Ovary (tissue), 9 donors: ENCODE measurements around the gene SWAP70. TPM values are rescaled to one million over a fixed set of nuclear protein-coding genes. Genes with fewer than 3 reads are reported as not detected.

Experiments used
- DNase-seq, 5 donors: peaks; one replicate each; pipeline ENCODE4 v3.0.0-alpha.2; 2019 to 2020
- H3K27ac ChIP-seq, 2 donors: fragments of 200-600 bp; one replicate each; pipeline versions ENCODE4 v1.5.1 to v1.8.0; 2019 to 2022
- H3K27me3 ChIP-seq: fragments of 200-600 bp; one replicate; pipeline ENCODE4 v1.8.0; 2022
- H3K36me3 ChIP-seq: fragments of 200-600 bp; sonication (generic); one replicate; pipeline ENCODE4 v1.5.1; 2019
- H3K4me1 ChIP-seq: one replicate; pipeline ENCODE4 v1.8.1; 2013; ENCODE audit warnings: mild to moderate bottlenecking, moderate library complexity; ENCODE audit not compliant: insufficient read depth
- H3K4me3 ChIP-seq: fragments of 200-600 bp; sonication (generic); one replicate; pipeline ENCODE4 v1.5.1; 2017
- H3K9me3 ChIP-seq, 2 donors: fragments of 200-600 bp in 1 of 2; sonication (generic) in 1 of 2; one replicate each; pipeline versions ENCODE4 v1.5.1 to v1.8.1; 2013 to 2019; ENCODE audit warnings: mild to moderate bottlenecking in 1 of 2, moderate library complexity in 1 of 2
- EP300 ChIP-seq: sonication (generic); formaldehyde crosslinking; IDR thresholded peaks from one replicate; pipeline ENCODE4 v1.6.1; 2017; ENCODE audit warnings: antibody characterized with exemption
- POLR2A ChIP-seq: fragments of 450-650 bp; IDR thresholded peaks from one replicate; pipeline ENCODE4 v1.6.1; 2017; ENCODE audit warnings: antibody characterized with exemption, mild to moderate bottlenecking, moderate library complexity
- WGBS, 3 donors: extraction: QIAGEN DNeasy Blood & Tissue Kit in 1 of 3; methylation state at CpG; one replicate each; pipeline versions ENCODE4 v1.1.5 to v1.1.7; 2013 to 2017; 5-methylcytosine and 5-hydroxymethylcytosine counted together
- intact Hi-C, 4 donors: fragments of 100-400 bp; cut with DNase I; formaldehyde crosslinking; loops; one replicate each; pipeline versions ENCODE4 v1.11.0 to v1.15.1; 2022 to 2023
- polyA plus RNA-seq, 2 donors: library from polyadenylated mRNA; stranded (reverse); fragments of 200-250 nt in 1 of 2; fragments of 350-450 nt in 1 of 2; fragmentation: Illumina TruSeq in 1 of 2; extraction: RNeasy Lipid Tissue Mini Kit (QIAGEN cat#74804) in 1 of 2; gene quantifications; one replicate each; pipeline ENCODE4 v1.2.3, GENCODE V29; 2013 to 2014
- total RNA-seq, 7 donors: library from RNA; depleted of rRNA in 2 of 7; stranded (reverse); fragments of >200 nt in 2 of 7; fragmentation: NEBNext Ultra II Directional in 3 of 7; extraction: Animal tissue kit (Norgen Biotek cat#: 25700) in 3 of 7; gene quantifications; one replicate each; pipeline versions ENCODE4 v1.1.0 to v1.2.4, GENCODE V29; 2016 to 2023
- TF ChIP-seq, protein P1 (sequence below), 3 donors: fragments of 450-650 bp in 2 of 3; fragments of 200-600 bp in 1 of 3; IDR thresholded peaks; one replicate each; pipeline versions ENCODE4 v1.5.1 to v1.8.0; 2016 to 2022; ENCODE audit warnings: antibody characterized with exemption in 3 of 3, mild to moderate bottlenecking in 1 of 3
- donor health status: DM: no; HTN: no; CAD: no; lungs with moderate emphysema.
- donor health status: DM: no; HTN: no; CAD: no.
- donor health status: Bipolar disorder and iron deficiency.
- donor health status: DM: yes; HTN: yes; CAD: no.
- donor health status: DM: no; HTN: no; CAD: no.
- donor health status: DM: yes; HTN: yes; CAD: no.

The SWAP70 gene
- total and polyA plus RNA-seq, 9 donors: 14.1 to 23.7 (median 19.8) TPM

DNA sequence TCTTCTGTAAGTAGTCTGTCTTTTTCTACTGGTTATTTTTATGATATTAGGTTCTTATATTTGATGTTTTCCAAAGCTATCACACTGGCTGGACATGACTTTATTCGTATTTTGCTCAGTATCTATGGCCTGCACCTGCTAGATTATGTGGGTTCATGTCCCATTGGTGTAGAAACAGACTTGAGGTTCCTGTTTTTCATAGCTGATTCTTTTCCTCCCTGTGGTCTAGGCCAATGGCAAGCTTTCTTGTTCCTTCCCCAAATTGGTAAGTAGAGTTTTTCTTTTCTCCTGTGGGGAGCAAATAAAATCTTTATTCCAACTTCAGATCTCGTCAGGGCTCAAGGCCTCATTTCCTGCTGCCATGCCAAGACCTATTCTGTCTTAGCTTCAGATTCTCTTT lies 30.2 kb upstream of the SWAP70 start:
- intact Hi-C loops: no loop called here

DNA sequence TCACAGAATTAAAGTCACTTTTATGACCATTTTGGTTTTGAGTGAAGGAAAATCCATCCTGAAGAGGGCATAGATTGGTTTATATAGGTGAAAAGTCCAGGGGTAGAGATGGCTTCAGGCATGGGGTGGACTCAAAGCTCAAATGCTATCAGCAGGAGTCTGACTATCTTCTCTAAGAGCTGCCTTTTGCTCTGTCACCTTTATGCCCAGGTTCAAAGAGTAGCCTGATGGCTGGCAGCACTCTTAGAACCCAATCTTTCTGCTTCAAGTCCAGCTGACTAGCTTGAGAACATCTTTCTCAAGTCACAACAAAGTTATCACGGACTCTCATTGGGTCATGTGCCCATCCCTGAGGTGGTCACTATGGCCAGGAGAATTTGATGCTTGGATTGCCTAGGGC lies 27.2 kb upstream of the SWAP70 start:
- no peaks in the 10 kb centered on the region for H3K36me3 ChIP-seq
- TF ChIP-seq EP300 (no peak), POLR2A (no peak)
- TF ChIP-seq, protein P1, sequence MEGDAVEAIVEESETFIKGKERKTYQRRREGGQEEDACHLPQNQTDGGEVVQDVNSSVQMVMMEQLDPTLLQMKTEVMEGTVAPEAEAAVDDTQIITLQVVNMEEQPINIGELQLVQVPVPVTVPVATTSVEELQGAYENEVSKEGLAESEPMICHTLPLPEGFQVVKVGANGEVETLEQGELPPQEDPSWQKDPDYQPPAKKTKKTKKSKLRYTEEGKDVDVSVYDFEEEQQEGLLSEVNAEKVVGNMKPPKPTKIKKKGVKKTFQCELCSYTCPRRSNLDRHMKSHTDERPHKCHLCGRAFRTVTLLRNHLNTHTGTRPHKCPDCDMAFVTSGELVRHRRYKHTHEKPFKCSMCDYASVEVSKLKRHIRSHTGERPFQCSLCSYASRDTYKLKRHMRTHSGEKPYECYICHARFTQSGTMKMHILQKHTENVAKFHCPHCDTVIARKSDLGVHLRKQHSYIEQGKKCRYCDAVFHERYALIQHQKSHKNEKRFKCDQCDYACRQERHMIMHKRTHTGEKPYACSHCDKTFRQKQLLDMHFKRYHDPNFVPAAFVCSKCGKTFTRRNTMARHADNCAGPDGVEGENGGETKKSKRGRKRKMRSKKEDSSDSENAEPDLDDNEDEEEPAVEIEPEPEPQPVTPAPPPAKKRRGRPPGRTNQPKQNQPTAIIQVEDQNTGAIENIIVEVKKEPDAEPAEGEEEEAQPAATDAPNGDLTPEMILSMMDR (IDR thresholded peaks at IDR 0.05): no peak
- 95 to 100% (median 100%) methylated on average over 1 of the region's 1 CpG for WGBS, 3 donors
- H3K4me1 ChIP-seq: no peaks in the 10 kb centered on the region
- no peaks in the 10 kb centered on the region for H3K9me3 ChIP-seq
- no peak overlapping the region for H3K4me3 ChIP-seq
- intact Hi-C loops: no loop called here
- H3K27ac ChIP-seq: no peak overlapping the region
- no peaks in the 10 kb centered on the region for H3K27me3 ChIP-seq
- no peak for DNase-seq

More for the DNA sequence above, 30.2 kb upstream of the SWAP70 start:
- DNase-seq: no peak
- TF ChIP-seq POLR2A (no peak), EP300 (no peak)
- TF ChIP-seq, protein P1 (IDR thresholded peaks at IDR 0.05): no peak
- H3K9me3 ChIP-seq: no peaks in the 10 kb centered on the region
- H3K4me3 ChIP-seq: no peak overlapping the region
- no peaks in the 10 kb centered on the region for H3K27me3 ChIP-seq
- no peaks in the 10 kb centered on the region for H3K36me3 ChIP-seq
- 73 to 77% (median 76%) methylated on average over 2 of the region's 2 CpGs for WGBS, 3 donors
- no peak overlapping the region for H3K27ac ChIP-seq
- H3K4me1 ChIP-seq: no peaks in the 10 kb centered on the region

DNA sequence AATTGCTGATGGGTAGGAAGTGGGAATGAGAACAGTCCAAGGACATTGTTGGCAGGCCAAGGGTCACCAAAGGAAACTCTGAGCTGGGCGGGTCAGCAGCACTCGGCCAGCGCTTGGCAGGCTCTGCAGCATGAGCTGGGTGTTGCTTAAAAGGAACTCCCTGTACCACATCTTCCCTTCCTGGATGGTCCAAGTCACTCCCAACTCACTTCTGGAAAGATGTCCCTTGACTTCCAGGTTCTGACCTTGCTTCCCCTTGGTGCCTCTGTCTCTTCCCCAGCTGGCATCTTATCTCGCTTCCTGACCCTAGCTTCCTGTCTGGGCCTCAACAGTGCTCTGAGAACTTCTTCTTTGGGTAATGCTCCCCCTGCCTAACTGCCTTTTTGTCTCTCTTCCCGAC lies 24.8 kb upstream of the SWAP70 start:
- Histone ChIP-seq H3K9me3 (no peaks in the 10 kb centered on the region), H3K4me3 (no peak overlapping the region), H3K27me3 (no peaks in the 10 kb centered on the region), H3K36me3 (no peaks in the 10 kb centered on the region), H3K27ac (no peak overlapping the region), H3K4me1 (no peaks in the 10 kb centered on the region)
- intact Hi-C loops: no loop called here
- no peak for DNase-seq
- TF ChIP-seq POLR2A (no peak), EP300 (no peak)
- TF ChIP-seq, protein P1 (IDR thresholded peaks at IDR 0.05): no peak
- 63 to 76% (median 74%) methylated on average over 5 of the region's 5 CpGs for WGBS, 3 donors

DNA sequence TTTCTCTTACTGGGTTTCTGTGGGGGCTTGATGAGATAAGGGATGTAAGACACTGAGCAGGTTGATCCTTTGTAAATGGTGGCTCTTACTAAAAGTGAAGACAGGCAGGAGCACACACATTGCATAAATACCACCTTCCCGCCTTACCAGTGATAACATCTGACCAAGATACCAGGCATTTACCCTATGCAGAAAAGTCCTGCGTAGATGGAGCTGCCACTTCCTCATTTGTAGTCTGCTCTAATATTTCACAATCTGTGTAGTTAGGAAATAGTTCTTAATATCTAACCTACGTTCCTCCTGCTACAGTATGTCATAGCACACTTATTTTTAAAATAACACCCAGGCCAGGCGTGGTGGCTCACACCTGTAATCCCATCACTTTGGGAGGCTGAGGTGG lies 23.9 kb upstream of the SWAP70 start:
- H3K36me3 ChIP-seq: no peaks in the 10 kb centered on the region
- no peaks in the 10 kb centered on the region for H3K27me3 ChIP-seq
- no peak overlapping the region for H3K27ac ChIP-seq
- intact Hi-C loops: no loop called here
- DNase-seq: no peak
- no peaks in the 10 kb centered on the region for H3K4me1 ChIP-seq
- no peaks in the 10 kb centered on the region for H3K9me3 ChIP-seq
- TF ChIP-seq POLR2A: no peak
- TF ChIP-seq EP300: no peak
- TF ChIP-seq, protein P1 (IDR thresholded peaks at IDR 0.05): no peak
- no peak overlapping the region for H3K4me3 ChIP-seq
- 92 to 96% (median 94%) methylated on average over 4 of the region's 4 CpGs for WGBS, 3 donors
